BE2C (cell line): Measurements from ENCODE around the gene RBBP9.
"Not testable (repeated sequence)": the region's sequence is repeated elsewhere in the genome, so short reads cannot be mapped to it uniquely, and the experiment has no call there.

Experiments
- DNase-seq: peaks from one replicate; pipeline ENCODE4 v3.0.0-alpha.2; 2020
- H3K27me3 ChIP-seq: fragments of 250-450 bp; sonication (Bioruptor Pico); 2 replicates; pipeline ENCODE4 v1.5.1; 2020; ENCODE audit warnings: mild to moderate bottlenecking
- H3K36me3 ChIP-seq: fragments of 250-450 bp; sonication (Bioruptor Pico); 2 replicates; pipeline ENCODE4 v1.5.1; 2020; ENCODE audit warnings: mild to moderate bottlenecking
- H3K4me1 ChIP-seq: fragments of 250-450 bp; sonication (Bioruptor Pico); 2 replicates; pipeline ENCODE4 v1.5.1; 2020
- H3K4me3 ChIP-seq: 2 replicates; pipeline ENCODE4 v1.5.1; 2011; ENCODE audit warnings: low read depth, low read length
- H3K9me3 ChIP-seq: fragments of 250-450 bp; sonication (Bioruptor Pico); 2 replicates; pipeline ENCODE4 v1.5.1; 2020
- TF ChIP-seq, protein P1 (sequence below): IDR thresholded peaks from 2 replicates; pipeline ENCODE4 v1.5.1; 2012; ENCODE audit warnings: mild to moderate bottlenecking, low read depth, low read length

Gene RBBP9

GRCh38 chr20:18533978-18534644, 37.1 kb upstream of the RBBP9 start:
- Histone ChIP-seq H3K4me3 (no peak overlapping the region), H3K36me3 (peaks cover 48% of the 10 kb centered on the region), H3K9me3 (no peaks in the 10 kb centered on the region), H3K4me1 (no peaks in the 10 kb centered on the region), H3K27me3 (no peaks in the 10 kb centered on the region)
- no peak for DNase-seq
- TF ChIP-seq, protein P1, sequence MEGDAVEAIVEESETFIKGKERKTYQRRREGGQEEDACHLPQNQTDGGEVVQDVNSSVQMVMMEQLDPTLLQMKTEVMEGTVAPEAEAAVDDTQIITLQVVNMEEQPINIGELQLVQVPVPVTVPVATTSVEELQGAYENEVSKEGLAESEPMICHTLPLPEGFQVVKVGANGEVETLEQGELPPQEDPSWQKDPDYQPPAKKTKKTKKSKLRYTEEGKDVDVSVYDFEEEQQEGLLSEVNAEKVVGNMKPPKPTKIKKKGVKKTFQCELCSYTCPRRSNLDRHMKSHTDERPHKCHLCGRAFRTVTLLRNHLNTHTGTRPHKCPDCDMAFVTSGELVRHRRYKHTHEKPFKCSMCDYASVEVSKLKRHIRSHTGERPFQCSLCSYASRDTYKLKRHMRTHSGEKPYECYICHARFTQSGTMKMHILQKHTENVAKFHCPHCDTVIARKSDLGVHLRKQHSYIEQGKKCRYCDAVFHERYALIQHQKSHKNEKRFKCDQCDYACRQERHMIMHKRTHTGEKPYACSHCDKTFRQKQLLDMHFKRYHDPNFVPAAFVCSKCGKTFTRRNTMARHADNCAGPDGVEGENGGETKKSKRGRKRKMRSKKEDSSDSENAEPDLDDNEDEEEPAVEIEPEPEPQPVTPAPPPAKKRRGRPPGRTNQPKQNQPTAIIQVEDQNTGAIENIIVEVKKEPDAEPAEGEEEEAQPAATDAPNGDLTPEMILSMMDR, result no peak

DNA sequence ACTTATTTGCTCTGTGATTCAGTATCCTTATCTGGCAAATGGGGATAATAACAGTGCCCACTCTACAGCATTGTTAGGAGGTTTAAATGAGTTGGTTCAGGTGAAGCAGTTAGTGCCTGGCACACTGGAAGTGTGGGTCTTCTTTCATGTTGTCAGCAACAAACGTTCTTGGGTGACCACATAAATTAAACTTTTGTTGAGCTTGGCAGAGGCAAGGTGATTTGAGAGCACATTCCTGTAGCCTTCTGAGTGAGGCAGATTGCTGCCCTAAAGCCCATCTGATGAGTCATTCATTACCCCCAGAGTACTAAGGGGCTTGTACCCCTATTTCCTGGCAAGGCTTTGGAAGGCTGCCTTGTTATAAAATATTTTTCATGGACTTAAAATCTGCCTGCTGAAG, 36.5 kb upstream of the RBBP9 start:
- Histone ChIP-seq H3K9me3 (no peaks in the 10 kb centered on the region), H3K27me3 (no peaks in the 10 kb centered on the region), H3K36me3 (peaks cover 54% of the 10 kb centered on the region), H3K4me3 (no peak overlapping the region), H3K4me1 (no peaks in the 10 kb centered on the region)
- DNase-seq, result no peak
- TF ChIP-seq, protein P1, result no peak

DNA sequence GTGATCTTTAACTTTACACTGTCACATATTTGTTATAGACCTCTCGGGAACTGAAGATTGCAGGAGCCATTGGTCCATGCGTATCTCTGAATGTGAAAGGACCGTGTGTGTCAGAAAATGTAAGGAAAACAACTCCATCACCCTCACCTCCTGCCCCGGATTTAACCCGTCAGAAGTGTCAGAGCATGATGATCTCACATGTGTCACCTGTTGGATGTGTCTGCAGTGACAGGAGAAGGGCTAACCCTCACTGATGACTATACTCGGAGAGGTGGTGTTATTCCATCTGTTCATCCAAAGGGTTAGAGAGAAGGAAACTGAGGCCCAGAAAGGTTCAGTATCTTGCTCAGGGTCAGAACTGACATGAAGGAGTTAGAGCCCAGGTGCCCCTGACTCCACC, 35.6 kb upstream of the RBBP9 start:
- Histone ChIP-seq H3K4me1 (no peaks in the 10 kb centered on the region), H3K9me3 (no peaks in the 10 kb centered on the region), H3K27me3 (no peaks in the 10 kb centered on the region), H3K4me3 (no peak overlapping the region), H3K36me3 (peaks cover 61% of the 10 kb centered on the region)
- TF ChIP-seq, protein P1, result no peak
- DNase-seq, result no peak

DNA sequence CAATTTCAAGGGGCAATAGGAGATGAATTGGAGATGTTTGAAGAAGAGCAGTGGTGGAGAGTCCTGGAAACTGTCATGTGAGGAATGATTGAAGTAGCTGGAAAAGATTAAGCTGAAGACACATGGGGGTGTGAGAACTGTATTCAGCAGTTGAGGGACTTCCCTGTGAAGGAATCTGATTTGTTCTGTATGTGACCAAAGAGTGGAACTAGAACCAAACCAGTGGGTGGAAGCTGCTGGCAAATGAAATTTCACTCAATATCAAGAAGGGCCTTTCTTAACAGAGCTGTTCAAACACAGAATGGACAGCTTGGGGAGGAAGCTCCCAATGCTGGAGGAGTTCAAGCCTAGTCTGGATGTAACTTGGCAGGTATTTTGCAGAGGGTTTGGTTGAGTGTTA, 32.0 kb upstream of the RBBP9 start:
- no peaks in the 10 kb centered on the region for H3K9me3 ChIP-seq
- H3K4me3 ChIP-seq, result no peak overlapping the region
- DNase-seq, result no peak
- H3K4me1 ChIP-seq, result no peaks in the 10 kb centered on the region
- H3K27me3 ChIP-seq, result no peaks in the 10 kb centered on the region
- TF ChIP-seq, protein P1, result no peak
- H3K36me3 ChIP-seq, result peaks cover 84% of the 10 kb centered on the region

DNA sequence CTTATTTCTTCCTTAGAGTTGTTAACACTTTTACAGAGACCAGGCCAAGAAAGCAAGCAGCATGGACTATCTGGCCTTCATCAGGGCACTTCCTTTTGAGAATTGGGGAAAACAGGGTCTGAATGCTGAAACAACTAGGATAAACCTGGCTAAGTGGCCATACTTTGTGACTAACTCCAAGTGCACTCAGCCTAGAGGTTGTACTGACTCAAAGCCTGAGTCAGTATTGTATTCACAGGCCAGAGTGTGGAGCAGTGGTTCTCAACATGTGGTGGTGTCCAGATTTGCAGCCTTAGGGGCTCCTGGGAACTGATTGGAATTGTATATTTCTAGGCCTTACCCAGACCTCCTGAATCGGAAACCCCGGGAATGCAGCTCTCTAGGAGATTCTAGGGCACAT, 30.8 kb upstream of the RBBP9 start:
- no peak for DNase-seq
- Histone ChIP-seq H3K27me3 (no peaks in the 10 kb centered on the region), H3K9me3 (no peaks in the 10 kb centered on the region), H3K4me3 (no peak overlapping the region), H3K4me1 (no peaks in the 10 kb centered on the region), H3K36me3 (peaks cover 76% of the 10 kb centered on the region)
- TF ChIP-seq, protein P1, result no peak

GRCh38 chr20:18527339-18527738, 30.3 kb upstream of the RBBP9 start:
- no peaks in the 10 kb centered on the region for H3K9me3 ChIP-seq
- H3K4me1 ChIP-seq, result no peaks in the 10 kb centered on the region
- peaks cover 71% of the 10 kb centered on the region for H3K36me3 ChIP-seq
- H3K4me3 ChIP-seq, result no peak overlapping the region
- TF ChIP-seq, protein P1, result no peak
- no peak for DNase-seq
- H3K27me3 ChIP-seq, result no peaks in the 10 kb centered on the region

DNA sequence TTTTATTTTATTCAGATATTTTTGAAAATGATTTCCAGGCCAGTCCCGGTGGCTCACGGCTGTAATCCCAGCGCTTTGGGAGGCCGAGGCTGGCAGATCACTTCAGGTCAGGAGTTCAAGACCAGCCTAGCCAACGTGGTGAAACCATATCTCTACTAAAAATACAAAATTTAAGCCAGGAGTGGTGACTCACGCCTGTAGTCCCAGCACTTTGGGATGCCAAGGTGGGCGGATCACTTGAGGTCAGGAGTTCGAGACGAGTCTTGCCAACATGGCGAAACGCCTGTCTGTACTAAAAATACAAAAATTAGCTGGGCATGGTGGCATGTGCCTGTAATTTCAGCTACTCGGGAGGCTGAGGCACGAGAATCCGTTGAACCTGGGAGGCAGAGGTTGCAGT, 29.7 kb upstream of the RBBP9 start:
- DNase-seq, H3K4me3 ChIP-seq, H3K9me3 ChIP-seq, H3K27me3 ChIP-seq, H3K4me1 ChIP-seq: not testable (repeated sequence)
- H3K36me3 ChIP-seq, result peaks cover 66% of the 10 kb centered on the region
